K562 (cell line): ENCODE results near the gene DNASE1L1. TPM values are rescaled to one million over a fixed set of nuclear protein-coding genes. Genes with fewer than 3 reads are reported as not detected.

ENCODE experiments used
- ATAC-seq: fragments of 200-7000 bp; cut with Tn5 transposase; 3 replicates; pipeline ENCODE4 v1.9.1; 2020; ENCODE audit warnings: moderate library complexity
- BruUV-seq: library from RNA; stranded (reverse); fragments of 400-500 nt; replicated peaks from 2 replicates; lab custom pipeline; 2021; lab: Mats Ljungman, UMichigan
- CTCF ChIA-PET: fragments of 300-600 bp; formaldehyde crosslinking; extraction: SDS; loops from one replicate; lab custom pipeline; 2021; ENCODE audit warnings: low intra/inter-chr PET ratio; lab: Yijun Ruan, JAX
- POLR2A ChIA-PET: fragments of 300-600, 350-650 bp; sonication (Branson Sonifier 250); formaldehyde crosslinking; extraction: SDS; loops from one replicate; lab custom pipeline; 2021; ENCODE audit warnings: antibody characterized with exemption, inconsistent platforms; lab: Yijun Ruan, JAX
- DNase-seq, 4 experiments: peaks; one replicate each; pipeline versions ENCODE4 v3.0.0 to v3.0.0-alpha.2; 2011 to 2018; ENCODE audit warnings: low spot score in 3 of 4, mixed read lengths in 3 of 4; ENCODE audit errors: extremely low read depth in 1 of 4
- FAIRE-seq: peaks from 2 replicates; lab custom pipeline; 2011; peaks lifted over from hg19 to GRCh38; lab: Jason Lieb, UNC
- H2AFZ ChIP-seq: 2 replicates; pipeline ENCODE4 v1.6.0; 2011; ENCODE audit warnings: low read depth, low read length, control low read depth, inconsistent platforms
- H3K27ac ChIP-seq: fragments of 200-600 bp; 3 replicates; pipeline ENCODE4 v1.8.0; 2011; ENCODE audit warnings: low read depth, mild to moderate bottlenecking, control low read depth, inconsistent platforms, low read length, moderate library complexity, mixed read lengths; ENCODE audit errors: extremely low read depth
- H3K27me3 ChIP-seq, 2 experiments: fragments of 300-600 bp in 1 of 2; 2 replicates in 1 of 2; 3 replicates in 1 of 2; pipeline versions ENCODE4 v1.6.0 to v1.8.0; 2011; ENCODE audit warnings: inconsistent platforms in 2 of 2, low read length in 2 of 2, mild to moderate bottlenecking in 1 of 2, mixed read lengths in 1 of 2, moderate library complexity in 1 of 2; ENCODE audit not compliant: control insufficient read depth in 2 of 2, insufficient read depth in 2 of 2
- H3K36me3 ChIP-seq: fragments of 300-600 bp; 3 replicates; pipeline ENCODE4 v1.8.0; 2011; ENCODE audit warnings: mild to moderate bottlenecking, low read length, inconsistent platforms; ENCODE audit not compliant: control insufficient read depth, insufficient read depth
- H3K4me1 ChIP-seq, 2 experiments: fragments of 200-600 bp in 1 of 2; replicated peaks in 1 of 2; 2 replicates in 1 of 2; 3 replicates in 1 of 2; pipeline versions ENCODE4 v1.5.1 to v1.8.0; 2011; ENCODE audit warnings: inconsistent platforms in 2 of 2, low read length in 2 of 2, mild to moderate bottlenecking in 1 of 2, mixed read lengths in 1 of 2, moderate library complexity in 1 of 2; ENCODE audit not compliant: control insufficient read depth in 2 of 2, insufficient read depth in 2 of 2
- H3K4me2 ChIP-seq: 2 replicates; pipeline ENCODE4 v1.6.1; 2011; ENCODE audit warnings: low read length, control low read depth, inconsistent platforms, mixed read lengths; ENCODE audit not compliant: insufficient read depth
- H3K4me3 ChIP-seq: fragments of 200-600 bp; sonication (generic), shearing (Covaris generic); 2 replicates; pipeline ENCODE4 v1.5.1; 2016; ENCODE audit warnings: control low read depth, inconsistent platforms
- H3K79me2 ChIP-seq: fragments of 200-600 bp; 3 replicates; pipeline ENCODE4 v1.8.0; 2011; ENCODE audit warnings: low read length, inconsistent platforms; ENCODE audit not compliant: control insufficient read depth, insufficient read depth
- H3K9ac ChIP-seq, 2 experiments: 2 replicates each; pipeline versions ENCODE4 v1.6.0 to v1.6.1; 2011; ENCODE audit warnings: low read depth in 2 of 2, low read length in 2 of 2, control low read depth in 1 of 2, inconsistent platforms in 1 of 2, mild to moderate bottlenecking in 1 of 2, mixed read lengths in 1 of 2; ENCODE audit not compliant: insufficient read depth in 1 of 2
- H3K9me1 ChIP-seq: one replicate; pipeline ENCODE4 v1.6.0; 2011; ENCODE audit warnings: inconsistent platforms, mild to moderate bottlenecking, low read length, moderate library complexity; ENCODE audit not compliant: control insufficient read depth, insufficient read depth
- H3K9me3 ChIP-seq: replicated peaks from 2 replicates; pipeline ENCODE4 v1.5.1; 2011; ENCODE audit warnings: low read depth, low read length, inconsistent platforms; ENCODE audit not compliant: control insufficient read depth, insufficient read depth
- H4K20me1 ChIP-seq: replicated peaks from 2 replicates; pipeline ENCODE4 v1.6.1; 2011; ENCODE audit warnings: low read length, inconsistent platforms, mixed read lengths; ENCODE audit not compliant: control insufficient read depth, insufficient read depth
- IRF2 ChIP-seq: sonication (generic); formaldehyde crosslinking; IDR thresholded peaks from 2 replicates; pipeline ENCODE4 v1.8.1; 2022; ENCODE audit warnings: mild to moderate bottlenecking, missing genetic modification reagents
- WGBS: fragments of 100-300 bp; shearing (Covaris generic); methylation state at CpG from one replicate; pipeline ENCODE4 v1.1.6; 2016; ENCODE audit warnings: low coverage, mixed read lengths; ENCODE audit not compliant: insufficient coverage; ENCODE audit errors: missing lambda C conversion rate; 5-methylcytosine and 5-hydroxymethylcytosine counted together
- in situ Hi-C: fragments of 300-500 bp; cut with MboI; formaldehyde crosslinking; loops from 4 replicates; pipeline ENCODE4 v1.15.0; 2018; ENCODE audit warnings: inconsistent platforms, mixed read lengths
- intact Hi-C: fragments of 100-400 bp; cut with micrococcal nuclease; formaldehyde crosslinking; loops from 2 replicates; pipeline ENCODE4 v1.14.2; 2022
- polyA plus RNA-seq, 8 experiments: library from polyadenylated mRNA; depleted of rRNA in 4 of 8; stranded (reverse) in 5 of 8; unstranded in 3 of 8; fragments of >200 nt; fragmentation: Nextera tagmentation in 2 of 8; fragmentation: Illumina TruSeq in 1 of 8; extraction: Ambion mirVana in 2 of 8; extraction: Trizol in 1 of 8; gene quantifications; 2 replicates each; pipeline versions ENCODE4 v1.2.1 to v1.2.3, GENCODE V29; 2011 to 2014; ENCODE audit warnings: inconsistent platforms in 1 of 8, missing spikeins in 1 of 8
- total RNA-seq, 7 experiments: library from RNA; depleted of rRNA in 6 of 7; stranded (reverse); fragments of >200 nt in 6 of 7; fragmentation: Illumina TruSeq in 2 of 7; extraction: Trizol in 2 of 7; gene quantifications; 2 replicates each; pipeline versions ENCODE4 v1.2.1 to v1.2.3, GENCODE V29; 2011 to 2021; ENCODE audit warnings: low replicate concordance in 1 of 7
- TF ChIP-seq, protein P1 (sequence below), 2 experiments: fragments of 450-650 bp in 1 of 2; sonication (generic) in 1 of 2; formaldehyde crosslinking in 1 of 2; IDR thresholded peaks in 1 of 2; conservative IDR thresholded peaks in 1 of 2; 2 replicates each; pipeline versions ENCODE4 v1.6.1 to v1.8.1; 2016 to 2023; ENCODE audit warnings: mild to moderate bottlenecking in 2 of 2, moderate library complexity in 2 of 2, inconsistent platforms in 1 of 2, missing genetic modification reagents in 1 of 2

DNASE1L1 gene
- total and polyA plus RNA-seq, 9 of the 15 experiments (the other 6 are each of a cell fraction or from before 2014, with no cell fraction given), result 0.73 to 12.6 (median 7.9) TPM

DNA sequence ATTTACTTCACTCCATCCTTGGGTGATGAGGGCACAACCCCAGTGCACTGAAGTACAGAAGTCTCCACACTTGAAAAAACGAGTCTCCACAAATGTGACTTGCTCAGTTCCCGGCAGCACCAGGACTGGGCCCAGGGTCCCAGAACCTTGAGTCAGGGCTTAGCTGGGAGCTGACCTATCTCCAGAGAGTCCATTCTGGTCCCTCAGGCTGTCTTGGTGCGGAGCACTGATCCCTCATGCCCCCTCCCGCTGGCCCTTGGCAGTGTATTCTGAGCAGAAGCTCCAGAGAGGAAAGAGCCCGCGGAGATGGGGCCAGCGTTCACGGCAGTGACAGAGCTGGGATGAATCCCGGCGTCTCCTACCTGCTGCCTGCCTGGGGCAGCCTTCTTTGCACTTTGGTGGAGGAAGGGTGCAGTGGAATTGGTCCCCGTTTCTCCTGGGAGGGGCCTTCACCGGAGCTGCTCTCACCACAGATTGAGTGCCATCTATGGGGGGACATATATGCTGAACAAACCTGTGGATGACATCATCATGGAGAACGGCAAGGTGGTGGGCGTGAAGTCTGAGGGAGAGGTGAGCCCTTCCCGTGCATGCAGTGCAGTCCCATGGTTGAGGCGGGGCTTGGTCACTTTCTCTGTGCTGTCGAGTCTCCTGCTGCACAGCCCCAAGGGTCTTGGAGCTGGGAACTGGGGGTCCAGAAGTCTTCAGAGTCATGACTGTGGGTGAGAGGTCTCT lies 31.7 kb upstream of the DNASE1L1 start:
- Histone ChIP-seq H3K9me1 (peaks cover 3% of the 10 kb centered on the region), H3K36me3 (peaks cover 51% of the 10 kb centered on the region; the same call in 2 of the 3 replicates), H3K27me3 (no peaks in the 10 kb centered on the region), H3K4me3 (no peak overlapping the region), H2AFZ (no peak overlapping the region), H3K4me1 (peaks cover 11 to 53% of the 10 kb centered on the region in 2 experiments; a peak in 4 of 5 replicates), H3K4me2 (no peak overlapping the region), H4K20me1 (peaks cover 5% of the 10 kb centered on the region; the same call in 1 of the 2 replicates), H3K27ac (no peak overlapping the region), H3K9ac (no peak overlapping the region), H3K79me2 (peaks cover 39% of the 10 kb centered on the region), H3K9me3 (no peaks in the 10 kb centered on the region)
- FAIRE-seq (no peak), ATAC-seq (no peak), DNase-seq (no peak)
- in situ Hi-C loops, result no loop called here
- intact Hi-C loops, result no loop called here
- BruUV-seq, result no TSS peak
- ChIA-PET POLR2A (interaction anchor here (0.6 to 1.6 kb wide), 3 partner anchors 12 to 706 kb away, joined by 3 to 5 read pairs (median 4); no protein-coding TSS in a partner anchor), CTCF (no interaction called here)
- TF ChIP-seq, protein P1, sequence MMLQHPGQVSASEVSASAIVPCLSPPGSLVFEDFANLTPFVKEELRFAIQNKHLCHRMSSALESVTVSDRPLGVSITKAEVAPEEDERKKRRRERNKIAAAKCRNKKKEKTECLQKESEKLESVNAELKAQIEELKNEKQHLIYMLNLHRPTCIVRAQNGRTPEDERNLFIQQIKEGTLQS (IDR thresholded peaks at IDR 0.05), result peak; percentile 46; the same call in 1 of the 2 replicates
- TF ChIP-seq, protein P1 (CRISPR knock-in tag; conservative IDR thresholded peaks at IDR 0.05), result no peak
- no peak for TF ChIP-seq IRF2
- WGBS, result 85% methylated on average over 9 of the region's 17 CpGs
